K562 (cell line): ENCODE measurements around the gene RRM2. TPM values are rescaled to one million over a fixed set of nuclear protein-coding genes. Genes with fewer than 3 reads are reported as not detected.
A peak's percentile ranks its signal among the peaks of the same experiment; 100 is the strongest.

Experiments
- ATF7 ChIP-seq: fragments of 450-650 bp; IDR thresholded peaks from 2 replicates; pipeline ENCODE4 v1.7.1; 2014; ENCODE audit warnings: mild to moderate bottlenecking, moderate library complexity
- KAT7 ChIP-seq: sonication (generic); formaldehyde crosslinking; IDR thresholded peaks from 2 replicates; pipeline ENCODE4 v1.8.0; 2022; ENCODE audit warnings: missing genetic modification reagents, mild to moderate bottlenecking, borderline replicate concordance
- PHTF2 ChIP-seq: fragments of 250-450 bp; sonication (Bioruptor Pico); IDR thresholded peaks from 2 replicates; pipeline ENCODE4 v1.5.0; 2021; ENCODE audit warnings: mild to moderate bottlenecking
- POLR2B ChIP-seq: fragments of 450-650 bp; IDR thresholded peaks from 2 replicates; pipeline ENCODE4 v1.6.1; 2018; ENCODE audit warnings: low read depth; ENCODE audit not compliant: partially characterized antibody
- RAD51 ChIP-seq: fragments of 450-650 bp; IDR thresholded peaks from 2 replicates; pipeline ENCODE4 v1.7.1; 2016; ENCODE audit warnings: low read depth, mild to moderate bottlenecking, borderline replicate concordance
- SUPT5H ChIP-seq: fragments of 450-650 bp; IDR thresholded peaks from 2 replicates; pipeline ENCODE4 v1.6.1; 2016
- polyA plus RNA-seq, 8 experiments: library from polyadenylated mRNA; depleted of rRNA in 4 of 8; stranded (reverse) in 5 of 8; unstranded in 3 of 8; fragments of >200 nt; fragmentation: Nextera tagmentation in 2 of 8; fragmentation: Illumina TruSeq in 1 of 8; extraction: Ambion mirVana in 2 of 8; extraction: Trizol in 1 of 8; gene quantifications; 2 replicates each; pipeline versions ENCODE4 v1.2.1 to v1.2.3, GENCODE V29; 2011 to 2014; ENCODE audit warnings: inconsistent platforms in 1 of 8, missing spikeins in 1 of 8
- total RNA-seq, 7 experiments: library from RNA; depleted of rRNA in 6 of 7; stranded (reverse); fragments of >200 nt in 6 of 7; fragmentation: Illumina TruSeq in 2 of 7; extraction: Trizol in 2 of 7; gene quantifications; 2 replicates each; pipeline versions ENCODE4 v1.2.1 to v1.2.3, GENCODE V29; 2011 to 2021; ENCODE audit warnings: low replicate concordance in 1 of 7
- TF ChIP-seq, protein P1 (sequence below): fragments of 450-650 bp; IDR thresholded peaks from 2 replicates; pipeline ENCODE4 v1.6.1; 2016; ENCODE audit warnings: mild to moderate bottlenecking, moderate library complexity
- TF ChIP-seq, protein P2 (sequence below): sonication (generic); formaldehyde crosslinking; IDR thresholded peaks from 2 replicates; pipeline ENCODE4 v1.8.1; 2023; ENCODE audit warnings: mild to moderate bottlenecking, missing genetic modification reagents
- TF ChIP-seq, protein P3 (sequence below), 2 experiments: fragments of 450-650 bp; conservative IDR thresholded peaks; 2 replicates each; pipeline ENCODE4 v1.6.1; 2017; ENCODE audit warnings: mild to moderate bottlenecking in 2 of 2, moderate library complexity in 2 of 2

Gene RRM2
- total and polyA plus RNA-seq, 9 of the 15 experiments (the other 6 are each of a cell fraction or from before 2014, with no cell fraction given), result 50.1 to 244 (median 128) TPM

DNA sequence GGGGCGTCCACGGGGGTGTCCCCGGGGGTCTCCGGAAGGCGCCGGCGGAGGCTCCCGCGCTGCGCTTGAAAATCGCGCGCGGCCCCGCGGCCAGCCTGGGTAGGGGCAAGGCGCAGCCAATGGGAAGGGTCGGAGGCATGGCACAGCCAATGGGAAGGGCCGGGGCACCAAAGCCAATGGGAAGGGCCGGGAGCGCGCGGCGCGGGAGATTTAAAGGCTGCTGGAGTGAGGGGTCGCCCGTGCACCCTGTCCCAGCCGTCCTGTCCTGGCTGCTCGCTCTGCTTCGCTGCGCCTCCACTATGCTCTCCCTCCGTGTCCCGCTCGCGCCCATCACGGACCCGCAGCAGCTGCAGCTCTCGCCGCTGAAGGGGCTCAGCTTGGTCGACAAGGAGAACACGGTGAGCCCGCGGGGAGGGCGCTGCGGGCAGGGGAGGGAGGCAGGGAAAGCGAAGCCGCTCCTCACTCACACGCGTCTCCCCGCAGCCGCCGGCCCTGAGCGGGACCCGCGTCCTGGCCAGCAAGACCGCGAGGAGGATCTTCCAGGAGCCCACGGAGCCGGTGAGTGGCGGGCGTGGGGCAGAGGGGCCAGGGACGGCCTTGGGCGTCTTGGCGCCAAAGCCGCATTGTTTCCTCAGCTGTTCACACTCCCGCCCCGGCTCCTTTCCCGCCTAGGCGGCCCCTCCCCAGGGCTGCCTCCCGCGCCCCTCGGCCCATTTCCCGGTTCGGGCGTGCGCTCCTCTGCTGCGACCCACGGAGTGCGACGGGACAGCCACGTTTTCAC, at the start of gene RRM2 (continued):
- TF ChIP-seq, protein P1, sequence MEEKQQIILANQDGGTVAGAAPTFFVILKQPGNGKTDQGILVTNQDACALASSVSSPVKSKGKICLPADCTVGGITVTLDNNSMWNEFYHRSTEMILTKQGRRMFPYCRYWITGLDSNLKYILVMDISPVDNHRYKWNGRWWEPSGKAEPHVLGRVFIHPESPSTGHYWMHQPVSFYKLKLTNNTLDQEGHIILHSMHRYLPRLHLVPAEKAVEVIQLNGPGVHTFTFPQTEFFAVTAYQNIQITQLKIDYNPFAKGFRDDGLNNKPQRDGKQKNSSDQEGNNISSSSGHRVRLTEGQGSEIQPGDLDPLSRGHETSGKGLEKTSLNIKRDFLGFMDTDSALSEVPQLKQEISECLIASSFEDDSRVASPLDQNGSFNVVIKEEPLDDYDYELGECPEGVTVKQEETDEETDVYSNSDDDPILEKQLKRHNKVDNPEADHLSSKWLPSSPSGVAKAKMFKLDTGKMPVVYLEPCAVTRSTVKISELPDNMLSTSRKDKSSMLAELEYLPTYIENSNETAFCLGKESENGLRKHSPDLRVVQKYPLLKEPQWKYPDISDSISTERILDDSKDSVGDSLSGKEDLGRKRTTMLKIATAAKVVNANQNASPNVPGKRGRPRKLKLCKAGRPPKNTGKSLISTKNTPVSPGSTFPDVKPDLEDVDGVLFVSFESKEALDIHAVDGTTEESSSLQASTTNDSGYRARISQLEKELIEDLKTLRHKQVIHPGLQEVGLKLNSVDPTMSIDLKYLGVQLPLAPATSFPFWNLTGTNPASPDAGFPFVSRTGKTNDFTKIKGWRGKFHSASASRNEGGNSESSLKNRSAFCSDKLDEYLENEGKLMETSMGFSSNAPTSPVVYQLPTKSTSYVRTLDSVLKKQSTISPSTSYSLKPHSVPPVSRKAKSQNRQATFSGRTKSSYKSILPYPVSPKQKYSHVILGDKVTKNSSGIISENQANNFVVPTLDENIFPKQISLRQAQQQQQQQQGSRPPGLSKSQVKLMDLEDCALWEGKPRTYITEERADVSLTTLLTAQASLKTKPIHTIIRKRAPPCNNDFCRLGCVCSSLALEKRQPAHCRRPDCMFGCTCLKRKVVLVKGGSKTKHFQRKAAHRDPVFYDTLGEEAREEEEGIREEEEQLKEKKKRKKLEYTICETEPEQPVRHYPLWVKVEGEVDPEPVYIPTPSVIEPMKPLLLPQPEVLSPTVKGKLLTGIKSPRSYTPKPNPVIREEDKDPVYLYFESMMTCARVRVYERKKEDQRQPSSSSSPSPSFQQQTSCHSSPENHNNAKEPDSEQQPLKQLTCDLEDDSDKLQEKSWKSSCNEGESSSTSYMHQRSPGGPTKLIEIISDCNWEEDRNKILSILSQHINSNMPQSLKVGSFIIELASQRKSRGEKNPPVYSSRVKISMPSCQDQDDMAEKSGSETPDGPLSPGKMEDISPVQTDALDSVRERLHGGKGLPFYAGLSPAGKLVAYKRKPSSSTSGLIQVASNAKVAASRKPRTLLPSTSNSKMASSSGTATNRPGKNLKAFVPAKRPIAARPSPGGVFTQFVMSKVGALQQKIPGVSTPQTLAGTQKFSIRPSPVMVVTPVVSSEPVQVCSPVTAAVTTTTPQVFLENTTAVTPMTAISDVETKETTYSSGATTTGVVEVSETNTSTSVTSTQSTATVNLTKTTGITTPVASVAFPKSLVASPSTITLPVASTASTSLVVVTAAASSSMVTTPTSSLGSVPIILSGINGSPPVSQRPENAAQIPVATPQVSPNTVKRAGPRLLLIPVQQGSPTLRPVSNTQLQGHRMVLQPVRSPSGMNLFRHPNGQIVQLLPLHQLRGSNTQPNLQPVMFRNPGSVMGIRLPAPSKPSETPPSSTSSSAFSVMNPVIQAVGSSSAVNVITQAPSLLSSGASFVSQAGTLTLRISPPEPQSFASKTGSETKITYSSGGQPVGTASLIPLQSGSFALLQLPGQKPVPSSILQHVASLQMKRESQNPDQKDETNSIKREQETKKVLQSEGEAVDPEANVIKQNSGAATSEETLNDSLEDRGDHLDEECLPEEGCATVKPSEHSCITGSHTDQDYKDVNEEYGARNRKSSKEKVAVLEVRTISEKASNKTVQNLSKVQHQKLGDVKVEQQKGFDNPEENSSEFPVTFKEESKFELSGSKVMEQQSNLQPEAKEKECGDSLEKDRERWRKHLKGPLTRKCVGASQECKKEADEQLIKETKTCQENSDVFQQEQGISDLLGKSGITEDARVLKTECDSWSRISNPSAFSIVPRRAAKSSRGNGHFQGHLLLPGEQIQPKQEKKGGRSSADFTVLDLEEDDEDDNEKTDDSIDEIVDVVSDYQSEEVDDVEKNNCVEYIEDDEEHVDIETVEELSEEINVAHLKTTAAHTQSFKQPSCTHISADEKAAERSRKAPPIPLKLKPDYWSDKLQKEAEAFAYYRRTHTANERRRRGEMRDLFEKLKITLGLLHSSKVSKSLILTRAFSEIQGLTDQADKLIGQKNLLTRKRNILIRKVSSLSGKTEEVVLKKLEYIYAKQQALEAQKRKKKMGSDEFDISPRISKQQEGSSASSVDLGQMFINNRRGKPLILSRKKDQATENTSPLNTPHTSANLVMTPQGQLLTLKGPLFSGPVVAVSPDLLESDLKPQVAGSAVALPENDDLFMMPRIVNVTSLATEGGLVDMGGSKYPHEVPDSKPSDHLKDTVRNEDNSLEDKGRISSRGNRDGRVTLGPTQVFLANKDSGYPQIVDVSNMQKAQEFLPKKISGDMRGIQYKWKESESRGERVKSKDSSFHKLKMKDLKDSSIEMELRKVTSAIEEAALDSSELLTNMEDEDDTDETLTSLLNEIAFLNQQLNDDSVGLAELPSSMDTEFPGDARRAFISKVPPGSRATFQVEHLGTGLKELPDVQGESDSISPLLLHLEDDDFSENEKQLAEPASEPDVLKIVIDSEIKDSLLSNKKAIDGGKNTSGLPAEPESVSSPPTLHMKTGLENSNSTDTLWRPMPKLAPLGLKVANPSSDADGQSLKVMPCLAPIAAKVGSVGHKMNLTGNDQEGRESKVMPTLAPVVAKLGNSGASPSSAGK, result peak; percentile 74
- TF ChIP-seq, protein P2, sequence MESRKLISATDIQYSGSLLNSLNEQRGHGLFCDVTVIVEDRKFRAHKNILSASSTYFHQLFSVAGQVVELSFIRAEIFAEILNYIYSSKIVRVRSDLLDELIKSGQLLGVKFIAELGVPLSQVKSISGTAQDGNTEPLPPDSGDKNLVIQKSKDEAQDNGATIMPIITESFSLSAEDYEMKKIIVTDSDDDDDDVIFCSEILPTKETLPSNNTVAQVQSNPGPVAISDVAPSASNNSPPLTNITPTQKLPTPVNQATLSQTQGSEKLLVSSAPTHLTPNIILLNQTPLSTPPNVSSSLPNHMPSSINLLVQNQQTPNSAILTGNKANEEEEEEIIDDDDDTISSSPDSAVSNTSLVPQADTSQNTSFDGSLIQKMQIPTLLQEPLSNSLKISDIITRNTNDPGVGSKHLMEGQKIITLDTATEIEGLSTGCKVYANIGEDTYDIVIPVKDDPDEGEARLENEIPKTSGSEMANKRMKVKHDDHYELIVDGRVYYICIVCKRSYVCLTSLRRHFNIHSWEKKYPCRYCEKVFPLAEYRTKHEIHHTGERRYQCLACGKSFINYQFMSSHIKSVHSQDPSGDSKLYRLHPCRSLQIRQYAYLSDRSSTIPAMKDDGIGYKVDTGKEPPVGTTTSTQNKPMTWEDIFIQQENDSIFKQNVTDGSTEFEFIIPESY (CRISPR knock-in tag), result 0 out of 2 replicates have a peak, but pooled peaks have one; percentile 18
- TF ChIP-seq PHTF2 (no peak), KAT7 (peak; percentile 95; the same call in 1 of the 2 replicates), ATF7 (peak; percentile 32; the same call in 1 of the 2 replicates), RAD51 (no peak), SUPT5H (peak; percentile 98), POLR2B (peak; percentile 97)
- TF ChIP-seq, protein P3, sequence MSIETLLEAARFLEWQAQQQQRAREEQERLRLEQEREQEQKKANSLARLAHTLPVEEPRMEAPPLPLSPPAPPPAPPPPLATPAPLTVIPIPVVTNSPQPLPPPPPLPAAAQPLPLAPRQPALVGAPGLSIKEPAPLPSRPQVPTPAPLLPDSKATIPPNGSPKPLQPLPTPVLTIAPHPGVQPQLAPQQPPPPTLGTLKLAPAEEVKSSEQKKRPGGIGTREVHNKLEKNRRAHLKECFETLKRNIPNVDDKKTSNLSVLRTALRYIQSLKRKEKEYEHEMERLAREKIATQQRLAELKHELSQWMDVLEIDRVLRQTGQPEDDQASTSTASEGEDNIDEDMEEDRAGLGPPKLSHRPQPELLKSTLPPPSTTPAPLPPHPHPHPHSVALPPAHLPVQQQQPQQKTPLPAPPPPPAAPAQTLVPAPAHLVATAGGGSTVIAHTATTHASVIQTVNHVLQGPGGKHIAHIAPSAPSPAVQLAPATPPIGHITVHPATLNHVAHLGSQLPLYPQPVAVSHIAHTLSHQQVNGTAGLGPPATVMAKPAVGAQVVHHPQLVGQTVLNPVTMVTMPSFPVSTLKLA (conservative IDR thresholded peaks at IDR 0.05), result peak; percentile 65 to 89
